GM12873 (cell line): ENCODE results near the gene DNAJC5.

ENCODE experiments used
- CTCF ChIP-seq: IDR thresholded peaks from 2 replicates; pipeline ENCODE4 v1.5.1; 2012; ENCODE audit warnings: low read depth, mild to moderate bottlenecking, moderate library complexity, low read length, control low read depth; ENCODE audit not compliant: insufficient read depth; ENCODE audit errors: missing control alignments

Gene DNAJC5

GRCh38 chr20:63893999-63894357 is 948 bp upstream of the DNAJC5 start:
- no peak for TF ChIP-seq CTCF

GRCh38 chr20:63895202-63895951 is 451 bp downstream of the DNAJC5 start:
- no peak for TF ChIP-seq CTCF

- TF ChIP-seq CTCF, result no peak
Observed at GRCh38 chr20:63895952-63896263, 982 bp downstream of the DNAJC5 start.

- TF ChIP-seq CTCF, result no peak
Observed at GRCh38 chr20:63896264-63897105, 1.6 kb downstream of the DNAJC5 start.

GRCh38 chr20:63897978-63898561 is 3.1 kb downstream of the DNAJC5 start:
- TF ChIP-seq CTCF, result no peak

GRCh38 chr20:63898882-63899558 is 4.1 kb downstream of the DNAJC5 start:
- TF ChIP-seq CTCF, result no peak

- no peak for TF ChIP-seq CTCF
Observed at GRCh38 chr20:63900413-63900812, 5.5 kb downstream of the DNAJC5 start.
